A673 (cell line): ENCODE measurements around the gene RALGAPA2. TPM values are rescaled to one million over a fixed set of nuclear protein-coding genes. Genes with fewer than 3 reads are reported as not detected.
A peak's percentile ranks its signal among the peaks of the same experiment; 100 is the strongest.

Source experiments
- BruUV-seq: library from RNA; stranded (reverse); fragments of 400-500 nt; replicated peaks from 2 replicates; lab custom pipeline; 2021; lab: Mats Ljungman, UMichigan
- CTCF ChIA-PET: fragments of 300-600 bp; sonication (Branson Sonifier 250); formaldehyde crosslinking; loops from one replicate; lab custom pipeline; 2022; ENCODE audit warnings: antibody characterized with exemption; lab: Charles Lee
- POLR2A ChIA-PET: fragments of 300-600 bp; sonication (Branson Sonifier 250); formaldehyde crosslinking; loops from one replicate; lab custom pipeline; 2022; ENCODE audit warnings: antibody characterized with exemption; ENCODE audit not compliant: low non-redundant PET; lab: Charles Lee
- DNase-seq: peaks from one replicate; pipeline ENCODE4 v3.0.0-alpha.2; 2015; ENCODE audit warnings: low spot score
- H3K27ac ChIP-seq: fragments of 200-600 bp; sonication (generic); 2 replicates; pipeline ENCODE4 v1.5.1; 2016; ENCODE audit warnings: mixed run types, low read depth, mild to moderate bottlenecking, mixed read lengths, antibody characterized with exemption, low read length; ENCODE audit not compliant: poor library complexity, severe bottlenecking
- H3K27me3 ChIP-seq: fragments of 200-600 bp; sonication (generic); replicated peaks from 2 replicates; pipeline ENCODE4 v1.6.1; 2017; ENCODE audit warnings: mixed run types, low read depth, mild to moderate bottlenecking, mixed read lengths, antibody characterized with exemption, low read length; ENCODE audit not compliant: insufficient read depth, poor library complexity
- H3K36me3 ChIP-seq: fragments of 200-600 bp; sonication (generic); 2 replicates; pipeline ENCODE4 v1.6.1; 2016; ENCODE audit warnings: mixed run types, mild to moderate bottlenecking, mixed read lengths, antibody characterized with exemption, low read length; ENCODE audit not compliant: insufficient read depth, poor library complexity, severe bottlenecking
- H3K4me1 ChIP-seq: fragments of 200-600 bp; sonication (generic); 2 replicates; pipeline ENCODE4 v1.6.1; 2017; ENCODE audit warnings: mixed run types, mild to moderate bottlenecking, mixed read lengths, antibody characterized with exemption, low read length; ENCODE audit not compliant: insufficient read depth, poor library complexity, severe bottlenecking
- H3K4me3 ChIP-seq: fragments of 200-600 bp; sonication (generic); 2 replicates; pipeline ENCODE4 v1.5.1; 2016; ENCODE audit warnings: low read depth, mixed run types, mild to moderate bottlenecking, mixed read lengths, low read length; ENCODE audit not compliant: poor library complexity, severe bottlenecking
- H3K9me3 ChIP-seq: fragments of 200-600 bp; sonication (generic); 2 replicates; pipeline ENCODE4 v1.6.1; 2016; ENCODE audit warnings: mixed run types, low read depth, mild to moderate bottlenecking, mixed read lengths, antibody characterized with exemption, low read length; ENCODE audit not compliant: poor library complexity, severe bottlenecking
- CTCF ChIP-seq: fragments of 300-800, 200-600 bp; sonication (generic); conservative IDR thresholded peaks from 2 replicates; pipeline ENCODE4 v1.5.1; 2017; ENCODE audit warnings: low read depth, mild to moderate bottlenecking, antibody characterized with exemption, low read length, moderate library complexity, mixed read lengths
- EZH2 ChIP-seq: fragments of 200-600 bp; sonication (generic); IDR thresholded peaks from 2 replicates; pipeline ENCODE4 v1.6.1; 2017; ENCODE audit warnings: borderline replicate concordance, low read depth, mild to moderate bottlenecking, mixed read lengths, antibody characterized with exemption, low read length; ENCODE audit not compliant: poor library complexity, severe bottlenecking
- intact Hi-C: fragments of 100-400 bp; cut with micrococcal nuclease; formaldehyde crosslinking; loops from one replicate; pipeline ENCODE4 v1.10.0; 2022; ENCODE audit not compliant: unreplicated experiment
- total RNA-seq: library from RNA; stranded (reverse); gene quantifications from 2 replicates; pipeline ENCODE4 v1.2.3, GENCODE V29; 2021

RALGAPA2 gene
- total RNA-seq, 1 experiment from 2014 or later = 32.4 TPM

GRCh38 chr20:20720158-20720557 is 7.7 kb upstream of the RALGAPA2 start:
- Histone ChIP-seq H3K27ac (no peak overlapping the region), H3K27me3 (no peaks in the 10 kb centered on the region), H3K4me3 (no peak overlapping the region), H3K4me1 (no peaks in the 10 kb centered on the region), H3K36me3 (no peaks in the 10 kb centered on the region), H3K9me3 (no peaks in the 10 kb centered on the region)
- ChIA-PET CTCF (no interaction called here), POLR2A (no interaction called here)
- TF ChIP-seq CTCF = no peak
- TF ChIP-seq EZH2 = no peak
- no TSS peak for BruUV-seq
- DNase-seq = no peak
- intact Hi-C loops = no loop called here

DNA sequence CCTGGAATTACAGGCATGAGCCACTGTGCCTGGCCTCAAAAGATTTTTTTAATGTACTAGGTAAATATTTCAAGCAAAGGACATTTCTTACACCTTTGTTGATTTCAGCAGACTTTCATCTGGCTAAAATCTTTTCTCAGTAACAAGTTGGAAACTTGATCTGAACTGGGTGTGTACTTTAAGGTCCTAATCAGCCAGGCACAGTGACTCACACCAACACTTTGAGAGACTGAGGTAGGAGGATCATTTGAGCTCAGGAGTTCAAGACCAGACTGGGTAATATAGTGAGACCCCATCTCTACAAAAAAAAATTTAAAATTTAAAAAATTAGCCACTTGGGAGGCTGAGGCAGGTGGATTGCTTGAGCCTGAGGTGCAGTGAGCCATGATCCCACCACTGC is 7.0 kb upstream of the RALGAPA2 start:
- H3K4me3 ChIP-seq = no peak overlapping the region
- intact Hi-C loops = no loop called here
- H3K36me3 ChIP-seq = no peaks in the 10 kb centered on the region
- TF ChIP-seq CTCF (no peak), EZH2 (no peak)
- POLR2A ChIA-PET = no interaction called here
- no peaks in the 10 kb centered on the region for H3K4me1 ChIP-seq
- no peak for DNase-seq
- H3K27ac ChIP-seq = no peak overlapping the region
- no peaks in the 10 kb centered on the region for H3K9me3 ChIP-seq
- BruUV-seq = no TSS peak
- CTCF ChIA-PET = interaction anchor here (0.6 kb wide), 1 partner anchor 123 kb away, joined by 3 read pairs; no protein-coding TSS in a partner anchor
- no peaks in the 10 kb centered on the region for H3K27me3 ChIP-seq

DNA sequence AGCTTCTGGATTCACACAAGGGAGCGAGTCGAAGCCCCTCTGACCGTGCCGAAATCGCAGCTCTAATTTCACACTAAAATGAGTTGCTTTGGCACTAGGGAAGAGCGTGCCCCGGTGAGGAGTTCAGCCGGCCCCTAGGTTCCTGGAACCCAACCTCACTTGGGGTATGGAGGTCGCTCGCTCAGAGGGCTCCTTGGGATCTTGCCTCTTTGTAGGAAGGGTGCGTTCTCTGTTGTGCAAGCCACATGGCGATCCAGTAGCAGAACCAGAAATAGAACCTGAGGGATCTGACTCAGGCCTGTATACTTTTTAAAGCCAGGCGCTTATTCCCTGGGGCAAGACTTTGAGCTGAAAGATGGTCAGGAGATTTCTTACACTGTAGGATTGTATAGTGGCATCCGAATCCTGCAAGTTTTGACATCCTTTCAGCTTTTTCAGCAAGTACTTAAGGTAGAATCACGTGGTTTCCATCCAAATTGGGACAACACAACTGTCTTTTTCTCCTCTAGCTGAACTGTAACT is 861 bp upstream of the RALGAPA2 start:
- peak overlapping the region; percentile 82 for H3K4me3 ChIP-seq
- DNase-seq = no peak
- TF ChIP-seq EZH2 (no peak), CTCF (no peak)
- CTCF ChIA-PET = no interaction called here
- H3K27ac ChIP-seq = peak overlapping the region; percentile 94
- H3K4me1 ChIP-seq = peaks cover 18% of the 10 kb centered on the region
- intact Hi-C loops = no loop called here
- H3K27me3 ChIP-seq = no peaks in the 10 kb centered on the region
- POLR2A ChIA-PET = interaction anchor here (0.6 kb wide), 1 partner anchor 675 kb away, joined by 8 read pairs; no protein-coding TSS in a partner anchor
- BruUV-seq = no TSS peak
- no peaks in the 10 kb centered on the region for H3K9me3 ChIP-seq
- H3K36me3 ChIP-seq = no peaks in the 10 kb centered on the region
